ENCODE data around the gene SLIT3.

The SLIT3 gene

DNA sequence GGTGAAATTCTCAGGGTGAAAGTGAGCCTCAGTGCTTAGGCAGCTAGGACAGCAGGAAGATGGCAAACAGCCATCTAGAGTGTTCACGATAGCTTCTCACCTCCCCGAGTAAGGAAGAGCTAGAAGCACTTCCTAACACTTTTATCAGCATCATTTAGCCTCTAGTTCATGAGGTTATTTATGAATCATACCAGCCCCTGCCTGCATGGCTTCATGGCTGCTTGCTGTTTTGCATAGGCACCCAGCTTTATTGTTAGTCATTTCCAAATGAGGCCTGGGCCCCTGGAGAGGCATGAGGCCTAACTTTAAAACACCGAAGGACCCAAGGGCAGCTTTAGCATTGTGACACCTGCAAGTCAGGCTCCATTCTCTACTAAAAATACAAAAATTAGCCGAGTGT is 586.9 kb downstream of the SLIT3 start:
- DNase-seq = no peak

DNA sequence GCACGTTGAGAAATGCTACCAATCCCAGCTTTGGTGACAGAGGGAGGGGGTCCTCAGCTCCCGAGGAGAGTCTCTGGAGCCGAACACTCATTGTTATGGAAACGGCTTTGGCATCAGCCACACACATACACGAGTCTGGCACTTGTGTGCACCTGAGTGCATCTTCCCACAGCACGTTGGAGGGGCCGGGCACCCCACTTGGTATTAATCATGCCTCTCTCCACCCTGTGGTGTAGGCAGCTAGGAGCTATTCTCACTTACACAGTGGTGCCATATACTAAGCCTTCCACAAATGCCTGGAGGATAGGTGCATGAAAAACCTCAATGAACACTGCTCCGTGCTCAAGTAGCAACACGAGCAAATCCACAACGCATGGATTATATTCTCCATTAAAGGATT is 587.9 kb downstream of the SLIT3 start:
- DNase-seq = no peak

DNA sequence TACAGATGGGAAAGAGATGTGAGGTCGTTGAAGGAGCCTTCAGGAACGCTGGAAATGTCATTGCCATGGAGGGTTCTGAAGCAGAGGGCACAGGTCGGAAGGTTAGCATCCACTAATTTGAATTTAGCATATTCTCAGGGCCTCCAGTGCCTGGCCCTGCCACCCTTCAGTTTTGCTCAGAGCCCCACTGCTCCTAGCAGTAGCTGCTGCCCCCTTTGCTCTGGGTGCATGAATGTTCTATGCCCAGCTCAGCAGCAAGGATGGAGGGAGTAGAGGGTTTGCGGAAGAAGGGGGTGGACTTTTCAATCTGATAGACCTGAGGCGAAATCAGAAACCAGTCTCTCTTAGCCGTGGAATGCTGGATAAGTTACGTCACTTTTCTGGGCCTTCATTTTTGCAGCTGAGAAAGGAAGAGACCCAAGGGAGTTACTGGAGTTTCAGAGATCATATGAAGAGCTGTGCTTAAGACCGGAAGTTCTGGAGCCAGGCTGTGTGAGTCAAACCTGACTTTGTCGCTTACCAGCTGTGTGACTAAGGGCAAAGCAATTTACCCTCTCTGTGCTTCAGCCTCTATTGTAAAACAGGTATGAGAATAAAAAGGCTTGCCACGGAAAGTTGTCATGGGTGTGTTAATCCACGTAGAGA is 588.5 kb downstream of the SLIT3 start:
- no peak for DNase-seq

DNA sequence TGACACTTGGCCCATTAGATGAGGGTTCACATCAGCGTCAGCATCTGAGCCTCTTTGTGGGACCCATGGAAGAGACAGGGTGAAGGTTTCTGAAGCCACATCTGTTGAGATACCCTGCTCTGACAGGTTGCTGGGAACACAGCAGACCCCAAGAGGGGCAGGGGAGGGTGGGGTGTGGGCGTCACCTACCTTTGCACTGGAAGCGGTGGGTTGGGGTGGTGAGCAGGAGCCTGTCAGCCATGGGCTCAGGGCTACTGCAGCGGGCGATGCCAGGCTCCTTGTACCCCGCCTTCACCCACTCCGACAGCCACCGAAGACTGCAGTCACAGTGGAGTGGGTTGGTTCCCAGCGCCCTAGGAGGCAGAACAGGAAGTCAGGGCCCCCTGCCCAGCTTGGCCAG is 590.2 kb downstream of the SLIT3 start:
- DNase-seq = no peak

DNA sequence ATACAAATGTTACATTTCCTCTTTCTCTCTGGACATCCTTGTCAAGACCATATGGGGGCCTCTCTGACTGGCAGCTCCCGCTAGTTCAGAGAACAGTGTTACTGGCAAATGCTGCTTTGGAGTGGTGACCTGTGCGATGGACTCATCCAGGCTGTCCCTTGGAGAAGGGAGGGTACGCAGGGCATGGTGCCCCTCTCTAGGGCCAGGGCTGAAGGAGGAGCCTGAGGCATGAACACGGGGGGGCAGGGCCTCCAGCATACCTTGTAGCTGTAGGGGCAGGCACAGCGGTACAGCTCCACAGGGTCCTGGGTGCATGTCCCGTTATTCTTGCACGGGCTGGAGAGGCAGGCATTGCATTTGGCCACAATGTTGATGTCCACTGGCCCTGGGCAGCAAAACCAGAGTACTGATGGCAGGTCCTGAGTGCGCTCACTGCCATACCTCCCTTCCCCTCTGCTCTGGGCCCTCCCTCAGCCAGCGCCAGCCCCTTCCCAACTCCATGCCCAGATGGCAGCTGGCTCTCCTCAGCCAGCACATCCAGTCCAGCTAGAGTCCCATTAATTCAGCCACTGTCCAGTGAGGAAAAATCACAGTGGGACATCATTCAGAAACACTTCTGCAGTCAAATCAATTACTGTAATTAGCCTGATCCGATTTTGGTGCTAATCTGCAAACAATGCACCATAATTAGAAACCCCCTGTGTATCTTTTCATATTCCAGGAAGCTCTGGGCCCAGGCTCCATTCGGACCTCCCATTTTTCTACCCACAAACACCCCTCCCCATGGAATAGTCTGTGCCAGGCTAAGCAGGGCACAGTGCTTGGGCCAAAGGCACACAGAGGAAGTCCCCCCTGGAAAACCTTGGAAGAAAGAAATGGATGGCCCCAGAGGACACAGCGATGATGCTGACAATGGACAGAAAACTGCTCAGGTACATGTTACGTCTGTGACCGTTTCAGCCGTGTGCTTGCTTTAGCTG is 592.9 kb downstream of the SLIT3 start:
- DNase-seq = no peak

DNA sequence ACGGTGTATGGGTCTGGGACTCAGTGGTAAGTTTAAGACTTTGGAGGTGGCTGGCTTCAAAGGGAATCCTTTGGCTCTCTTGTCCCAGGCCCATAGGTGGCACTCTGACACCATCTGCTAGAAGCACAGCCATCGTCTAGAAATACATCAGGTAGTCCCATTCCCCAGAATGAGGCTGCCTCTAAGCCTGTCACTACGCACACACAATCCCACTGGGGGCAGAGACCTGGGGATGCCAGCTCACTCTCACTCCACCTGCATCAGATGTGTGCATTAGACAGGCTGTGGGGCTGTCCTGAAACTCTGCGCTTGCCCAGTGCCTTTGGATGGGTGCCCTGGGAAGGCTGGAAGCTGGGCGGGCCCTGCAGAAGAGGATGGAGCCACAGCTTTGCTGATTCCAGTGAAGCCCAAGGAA is 594.3 kb downstream of the SLIT3 start:
- DNase-seq = peak in 1 of 2 donors; percentile 8

DNA sequence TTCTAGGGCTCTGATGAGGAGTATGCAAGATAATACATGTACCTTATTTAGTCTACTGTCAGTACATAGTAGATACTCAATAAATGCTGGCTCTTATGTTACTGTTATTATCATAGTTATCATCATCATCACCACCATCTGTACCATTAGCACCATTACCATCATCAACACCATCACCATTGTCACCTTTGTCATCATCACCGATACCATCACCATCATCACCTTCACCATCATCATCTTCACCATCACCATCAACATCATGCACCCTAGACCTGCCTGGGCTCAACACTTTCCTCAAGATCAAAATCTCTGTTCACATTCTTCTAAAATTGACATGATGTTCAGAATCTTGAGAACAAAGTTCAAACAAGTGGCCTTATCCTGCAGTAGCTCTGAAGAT is 595.6 kb downstream of the SLIT3 start:
- no peak for DNase-seq

DNA sequence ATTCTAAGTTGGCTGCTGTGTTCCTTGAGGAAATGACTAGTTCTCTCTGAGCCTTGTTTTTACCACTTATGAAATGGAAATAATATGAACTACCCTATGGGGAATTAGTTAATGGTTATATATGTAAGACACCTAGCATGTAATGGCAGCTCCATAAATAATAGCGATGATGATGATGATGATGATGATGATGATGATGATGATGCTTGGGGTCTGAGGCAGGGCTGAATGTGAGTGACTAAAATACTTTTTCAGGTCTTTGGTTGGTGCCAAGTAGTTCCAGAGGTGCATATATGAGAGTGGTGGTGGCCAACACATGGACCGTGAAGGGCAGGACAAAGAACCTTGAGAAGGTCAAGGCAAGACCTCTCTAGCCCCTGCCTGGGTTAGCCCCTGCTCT is 598.4 kb downstream of the SLIT3 start:
- no peak for DNase-seq

DNA sequence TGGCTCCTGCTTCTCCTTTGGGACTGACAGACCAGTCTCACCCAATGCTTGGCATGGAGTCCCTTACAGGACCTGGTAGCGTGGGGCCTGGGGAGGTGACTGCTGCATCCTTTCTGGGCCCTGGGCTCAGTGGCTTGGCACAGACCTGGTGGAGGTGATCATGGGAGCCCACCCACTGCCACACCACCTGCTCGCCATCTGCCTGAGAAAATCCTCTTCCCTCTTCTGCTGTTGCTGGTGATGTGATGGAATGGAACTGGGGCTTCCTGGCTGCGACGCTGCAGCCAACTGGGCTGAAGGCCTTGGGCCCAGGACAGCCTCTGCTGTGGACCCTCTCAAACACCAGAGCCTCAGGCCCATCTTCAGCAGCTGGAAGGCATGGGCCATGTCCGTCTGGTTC is 599.3 kb downstream of the SLIT3 start:
- DNase-seq = no peak

DNA sequence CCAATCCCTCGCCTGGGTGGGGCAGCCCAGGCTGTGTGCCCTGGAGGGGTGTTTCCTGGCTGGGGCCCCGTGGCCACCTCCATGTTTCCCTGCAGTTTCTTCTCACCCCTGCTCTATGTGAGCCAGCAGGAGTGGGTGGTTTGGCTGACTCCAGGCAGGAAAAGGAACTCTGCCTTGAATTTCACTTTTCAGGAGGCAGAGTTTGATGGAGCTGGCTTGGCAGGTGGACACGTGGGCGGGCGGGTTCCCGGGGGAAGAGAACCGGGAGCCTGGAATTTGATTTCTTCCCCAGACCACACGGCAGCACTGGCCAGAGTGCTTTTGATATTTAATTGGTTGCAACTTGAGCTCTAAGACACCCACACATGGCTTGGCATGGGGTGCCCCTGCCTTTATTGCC is 601.9 kb downstream of the SLIT3 start:
- DNase-seq = no peak

DNA sequence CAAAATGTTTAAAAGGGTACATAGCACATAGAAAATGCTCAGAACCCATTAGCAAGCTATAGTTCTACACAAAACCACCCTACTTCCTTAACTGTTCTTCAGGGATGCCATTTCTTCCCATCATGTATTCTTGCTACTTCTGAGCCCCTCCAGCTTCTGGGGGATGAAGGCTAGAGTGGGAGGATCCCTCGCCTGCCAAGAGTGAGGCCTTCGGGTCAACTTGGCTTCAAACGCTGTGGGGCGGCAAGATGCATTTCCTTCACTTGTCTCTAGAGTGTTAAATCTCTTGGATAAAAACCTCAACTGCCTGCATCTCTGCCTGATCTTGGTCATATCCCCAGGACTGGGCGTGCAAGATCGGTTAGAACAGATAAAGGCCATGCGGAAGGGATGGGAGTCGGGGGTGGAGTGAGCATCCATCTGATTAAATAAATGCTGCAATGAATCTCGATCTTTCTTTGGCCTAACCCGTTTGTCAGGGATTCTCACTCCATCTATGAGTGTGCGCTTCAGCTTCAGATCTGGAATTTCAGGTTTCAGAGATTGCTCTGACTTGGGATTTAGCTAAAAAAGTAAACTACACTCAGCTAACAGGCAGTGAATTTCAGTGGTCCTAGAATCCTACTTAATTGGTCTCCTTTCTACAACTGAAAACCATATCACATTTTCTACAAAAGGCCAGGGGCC is 603.8 kb downstream of the SLIT3 start:
- DNase-seq = no peak

DNA sequence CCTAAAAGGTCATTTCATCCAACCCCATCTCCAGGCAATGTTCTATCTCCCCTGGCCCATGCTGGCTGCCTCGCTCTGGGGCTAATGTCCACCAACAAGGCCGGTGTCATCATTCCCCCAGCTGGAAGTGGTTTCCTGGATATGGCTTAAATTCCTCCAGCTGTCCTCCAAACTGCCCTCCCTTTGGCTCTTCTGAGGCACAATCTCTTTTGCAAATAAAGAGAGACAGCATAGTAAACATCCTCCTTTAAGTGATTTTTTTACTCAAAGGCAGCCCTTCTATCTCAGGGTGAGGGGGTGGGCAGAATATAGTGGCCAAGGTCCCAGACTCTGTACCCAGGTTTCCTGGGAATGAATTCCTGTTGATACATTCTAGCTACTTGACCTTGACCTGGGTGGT is 604.3 kb downstream of the SLIT3 start:
- no peak for DNase-seq

DNA sequence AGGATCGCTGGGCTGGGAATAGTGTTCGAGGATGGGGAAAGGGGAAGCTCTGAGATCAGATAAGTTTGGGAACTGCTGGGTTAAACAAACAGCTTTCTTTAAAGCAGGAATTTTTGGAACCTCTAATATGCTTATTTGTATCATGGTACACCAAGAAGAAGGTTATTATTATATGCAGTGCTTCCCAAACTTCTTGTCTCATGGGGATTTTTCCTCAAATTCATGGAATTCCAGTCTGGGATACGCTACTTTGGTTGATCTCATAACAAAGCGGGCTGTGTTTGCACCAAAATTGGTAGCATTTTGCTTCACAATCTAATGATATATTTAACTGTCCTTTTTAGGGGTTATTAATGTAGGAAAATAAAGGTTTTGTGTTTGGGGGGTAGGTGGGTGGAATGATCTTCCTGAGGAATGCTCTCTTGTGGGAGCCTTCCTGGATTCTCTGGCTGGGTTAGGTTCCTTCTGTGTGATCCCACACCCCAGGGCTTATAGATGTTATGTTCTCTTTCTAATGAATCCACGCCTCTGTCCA is 605.6 kb downstream of the SLIT3 start:
- DNase-seq = no peak

DNA sequence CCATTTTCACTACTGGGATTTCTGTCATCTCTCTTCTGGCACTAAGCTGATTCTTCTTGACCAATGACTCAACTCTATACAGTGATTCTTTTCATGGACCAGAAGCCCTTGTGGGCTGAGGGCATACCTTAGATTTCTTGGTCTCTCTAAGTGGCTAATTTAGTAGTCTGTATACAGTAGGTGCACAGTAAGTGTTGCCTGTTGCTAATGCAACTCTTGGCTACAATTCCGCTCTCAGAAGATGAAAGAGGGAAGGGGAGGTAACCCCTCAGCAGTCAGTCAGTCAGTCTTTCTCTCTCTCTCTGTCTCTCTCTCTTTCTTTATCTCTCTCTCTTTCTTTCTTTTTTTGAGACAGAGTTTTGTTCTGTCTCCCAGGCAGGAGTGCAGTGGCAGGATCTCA is 606.6 kb downstream of the SLIT3 start:
- DNase-seq = no peak

DNA sequence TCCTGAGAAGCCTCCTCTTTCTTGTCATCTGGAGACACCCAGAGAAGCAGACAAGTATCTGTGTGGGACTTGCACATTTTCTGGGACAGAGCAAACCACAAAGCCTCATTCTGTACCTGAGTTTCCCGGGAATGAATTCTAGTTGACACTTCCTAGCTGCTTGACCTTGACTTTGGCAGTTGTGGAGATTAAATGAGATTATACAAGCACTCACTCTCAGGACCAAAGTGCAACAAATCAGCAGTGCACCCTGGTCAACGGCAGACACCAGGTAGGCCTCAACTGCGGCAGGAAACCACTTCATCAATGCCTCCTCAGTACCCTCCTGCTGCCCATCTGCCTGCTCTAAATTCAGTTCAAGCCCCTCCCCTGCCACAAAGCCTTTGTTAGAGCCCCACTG is 607.1 kb downstream of the SLIT3 start:
- DNase-seq = no peak

DNA sequence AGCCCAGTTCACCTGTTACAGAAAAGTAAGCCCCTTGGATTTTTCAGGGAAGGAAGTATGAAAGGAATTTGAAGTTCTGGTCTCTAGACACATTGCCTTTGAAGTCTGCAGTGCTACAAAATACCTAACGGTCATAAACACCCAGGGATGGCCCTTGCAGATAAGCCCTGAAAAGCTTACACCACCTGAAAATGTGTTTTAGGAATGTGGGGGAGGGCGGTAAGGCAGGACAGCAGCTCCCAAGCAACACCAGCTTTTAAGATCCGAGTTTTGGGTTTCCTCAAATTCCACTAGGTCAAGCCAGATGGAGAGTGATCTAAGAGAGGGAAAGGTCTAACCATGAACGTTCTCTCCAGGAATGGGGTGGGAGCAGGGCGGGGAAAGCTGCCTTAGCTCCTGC is 607.6 kb downstream of the SLIT3 start:
- DNase-seq = no peak

DNA sequence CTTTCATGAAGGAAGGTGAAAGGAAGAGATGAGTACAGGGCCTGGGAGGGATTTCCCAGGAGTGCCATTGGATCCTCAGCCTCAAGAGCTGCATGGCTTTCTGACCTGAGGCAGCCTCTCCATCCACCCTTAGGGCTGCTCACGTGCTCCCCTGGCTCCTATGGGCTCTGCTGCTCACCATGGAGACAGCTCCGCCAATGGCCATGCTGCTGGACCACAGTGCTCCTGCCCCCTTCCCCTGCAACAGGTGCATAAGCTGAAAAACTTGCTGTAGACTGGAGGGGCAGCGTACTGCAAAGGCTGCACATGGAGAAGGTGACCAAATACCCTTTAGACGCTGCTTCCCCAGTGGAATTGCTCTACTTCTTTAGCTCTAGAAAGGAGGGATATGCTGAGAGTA is 609.0 kb downstream of the SLIT3 start:
- no peak for DNase-seq

DNA sequence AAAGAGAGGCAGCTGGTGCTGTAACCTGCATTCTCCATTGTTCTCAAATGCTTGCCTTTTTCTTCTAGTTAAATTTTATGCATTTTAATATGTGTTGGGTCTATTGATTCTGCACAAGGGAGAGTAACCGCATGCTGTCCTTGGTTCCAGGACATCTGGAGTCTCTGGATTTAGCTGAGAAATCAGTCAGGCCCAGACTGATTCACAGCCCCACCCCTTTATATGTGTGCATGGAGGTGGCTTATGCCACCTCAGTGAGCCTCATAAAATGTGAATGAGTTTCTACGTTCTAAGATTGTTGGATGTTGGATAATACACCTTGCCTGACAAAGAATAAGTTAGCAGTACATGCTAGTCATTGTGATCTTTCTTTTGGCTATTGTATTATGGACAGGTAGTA is 611.7 kb downstream of the SLIT3 start:
- DNase-seq = no peak

DNA sequence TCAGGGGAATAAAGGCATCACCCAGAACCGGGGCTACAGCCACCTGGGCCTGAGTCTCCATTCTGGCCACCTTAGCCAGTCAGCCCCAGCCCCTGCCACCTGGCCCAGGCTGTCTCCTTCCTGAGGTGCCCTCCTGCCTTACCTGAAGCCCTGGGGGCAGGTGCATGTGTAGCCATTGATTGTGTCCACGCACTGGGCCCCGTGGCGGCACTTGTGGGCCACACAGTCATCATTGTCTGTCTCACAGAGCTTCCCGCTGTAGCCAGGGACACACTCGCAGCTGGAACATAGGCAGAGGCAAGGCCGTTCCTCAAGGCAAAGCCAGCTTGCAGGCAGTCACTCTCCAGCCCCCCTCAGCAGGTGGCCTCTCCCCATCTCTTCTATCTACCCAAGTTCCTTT is 614.1 kb downstream of the SLIT3 start:
- DNase-seq = no peak

DNA sequence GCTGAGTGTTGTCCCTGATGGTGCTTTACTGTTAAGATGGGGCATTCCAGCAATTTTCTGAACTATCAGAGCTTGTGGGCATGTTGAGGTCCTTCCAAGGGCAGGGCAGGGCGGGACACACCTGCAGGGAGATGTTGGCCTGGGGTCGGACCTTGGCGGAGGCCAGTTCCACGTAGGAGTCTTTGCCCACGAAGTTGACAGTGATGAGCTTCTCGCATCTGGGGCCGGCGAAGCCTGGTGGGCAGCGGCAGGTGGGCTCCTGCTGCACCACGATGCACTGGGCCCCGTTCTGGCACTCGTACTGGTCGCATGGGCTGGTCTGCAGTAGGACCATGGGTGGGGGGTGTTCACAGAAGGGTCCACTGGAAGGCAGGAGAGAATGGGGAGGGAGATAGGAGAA is 615.4 kb downstream of the SLIT3 start:
- DNase-seq = no peak

DNA sequence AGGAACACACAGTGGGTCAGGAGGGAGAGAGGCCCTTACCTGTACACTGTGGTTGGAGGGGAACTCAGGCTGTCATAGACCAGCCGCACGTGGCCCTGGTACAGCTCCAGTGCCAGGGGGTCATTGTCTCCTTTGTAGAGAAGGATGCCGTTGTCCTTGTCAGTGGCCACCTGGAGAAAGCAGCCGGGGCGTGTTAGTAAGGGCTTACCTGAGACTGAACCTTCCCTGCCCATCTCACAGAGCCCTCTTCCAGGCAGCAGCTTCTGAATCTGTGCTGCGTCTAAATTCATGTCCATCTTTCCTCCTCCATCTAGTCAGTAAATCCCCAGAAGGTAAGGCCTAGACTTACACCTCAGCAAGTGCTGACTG is 617.0 kb downstream of the SLIT3 start:
- DNase-seq = no peak

DNA sequence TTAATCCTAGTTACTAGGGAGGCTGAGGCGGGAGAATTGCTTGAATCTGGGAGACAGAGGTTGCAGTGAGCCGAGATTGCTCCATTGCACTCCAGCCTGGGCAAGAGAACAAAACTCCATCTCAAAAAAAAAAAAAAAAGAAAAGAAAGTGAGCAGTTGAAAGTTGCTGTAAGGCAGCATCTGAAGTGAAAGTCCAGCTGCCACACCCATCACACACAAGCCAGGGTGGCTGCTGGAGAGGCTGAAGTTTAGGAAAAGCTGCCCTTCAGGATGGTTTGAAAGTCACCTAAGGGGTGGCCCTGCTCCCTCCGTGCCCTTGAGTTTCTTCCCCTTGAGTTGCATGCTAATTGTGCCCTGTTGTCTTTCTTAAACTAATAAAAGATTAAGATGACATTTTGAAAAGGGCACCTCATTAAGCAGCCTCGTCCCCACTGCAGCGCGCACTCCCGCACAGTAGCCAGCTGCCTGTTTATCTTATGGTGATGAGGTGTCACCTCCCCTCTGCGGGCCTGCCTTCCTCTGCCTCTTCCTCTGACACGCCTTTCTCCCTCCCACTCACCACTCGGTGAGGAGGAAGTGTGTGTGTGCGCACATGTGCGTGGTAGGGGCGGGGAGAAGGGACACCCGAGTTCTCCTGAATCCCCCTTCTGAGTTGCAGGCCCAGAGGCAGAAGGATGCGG is 617.6 kb downstream of the SLIT3 start:
- DNase-seq = peak; percentile 21 to 27

DNA sequence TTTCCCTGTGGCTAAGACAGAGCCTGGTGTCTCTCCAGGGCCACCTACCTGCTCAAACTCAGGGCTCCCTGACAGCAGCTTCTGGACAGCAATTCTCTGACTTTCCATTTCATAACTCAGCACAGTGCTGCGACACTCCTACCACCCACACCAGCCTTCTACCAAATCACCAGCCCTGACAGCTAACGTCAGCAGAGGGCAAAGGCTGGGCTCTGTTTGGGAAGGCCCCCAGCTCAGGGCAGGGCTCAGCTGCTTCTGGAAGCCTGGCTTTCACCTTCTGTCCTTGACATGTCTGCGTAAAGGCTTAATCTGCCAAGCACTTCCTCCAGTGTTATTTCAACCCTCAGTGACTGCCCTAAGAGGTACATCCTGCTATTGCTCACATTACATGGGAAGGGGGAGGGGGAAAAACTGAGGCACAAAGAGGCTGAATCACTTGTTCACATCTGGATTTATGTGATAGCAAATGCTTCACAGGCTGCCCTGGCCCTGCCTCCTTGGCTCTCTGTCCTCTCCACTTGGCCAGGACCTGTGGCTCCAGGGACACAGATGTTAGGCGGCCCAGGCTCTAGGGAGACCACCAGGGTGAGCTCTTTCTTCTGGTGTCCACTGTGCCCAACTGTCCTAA is 619.3 kb downstream of the SLIT3 start:
- no peak for DNase-seq

Data from CD4-positive, alpha-beta T cell treated with Interleukin-1 beta for 1 hour (primary cell).